Breast epithelium (tissue), 3 donors: ENCODE measurements around the gene CCDC92.

Experiments
- POLR2A ChIP-seq: fragments of 450-650 bp; IDR thresholded peaks from one replicate; pipeline ENCODE4 v1.6.1; 2016; ENCODE audit warnings: antibody characterized with exemption, mild to moderate bottlenecking, moderate library complexity
- TF ChIP-seq, protein P1 (sequence below), 3 donors: fragments of 450-650 bp; IDR thresholded peaks; one replicate each; pipeline ENCODE4 v1.5.1; 2016 to 2017; ENCODE audit warnings: antibody characterized with exemption in 3 of 3, mild to moderate bottlenecking in 3 of 3, moderate library complexity in 3 of 3

GRCh38 chr12:123936471-123936870 is 36.2 kb downstream of the CCDC92 start:
- no peak for TF ChIP-seq POLR2A
- TF ChIP-seq, protein P1, sequence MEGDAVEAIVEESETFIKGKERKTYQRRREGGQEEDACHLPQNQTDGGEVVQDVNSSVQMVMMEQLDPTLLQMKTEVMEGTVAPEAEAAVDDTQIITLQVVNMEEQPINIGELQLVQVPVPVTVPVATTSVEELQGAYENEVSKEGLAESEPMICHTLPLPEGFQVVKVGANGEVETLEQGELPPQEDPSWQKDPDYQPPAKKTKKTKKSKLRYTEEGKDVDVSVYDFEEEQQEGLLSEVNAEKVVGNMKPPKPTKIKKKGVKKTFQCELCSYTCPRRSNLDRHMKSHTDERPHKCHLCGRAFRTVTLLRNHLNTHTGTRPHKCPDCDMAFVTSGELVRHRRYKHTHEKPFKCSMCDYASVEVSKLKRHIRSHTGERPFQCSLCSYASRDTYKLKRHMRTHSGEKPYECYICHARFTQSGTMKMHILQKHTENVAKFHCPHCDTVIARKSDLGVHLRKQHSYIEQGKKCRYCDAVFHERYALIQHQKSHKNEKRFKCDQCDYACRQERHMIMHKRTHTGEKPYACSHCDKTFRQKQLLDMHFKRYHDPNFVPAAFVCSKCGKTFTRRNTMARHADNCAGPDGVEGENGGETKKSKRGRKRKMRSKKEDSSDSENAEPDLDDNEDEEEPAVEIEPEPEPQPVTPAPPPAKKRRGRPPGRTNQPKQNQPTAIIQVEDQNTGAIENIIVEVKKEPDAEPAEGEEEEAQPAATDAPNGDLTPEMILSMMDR (IDR thresholded peaks at IDR 0.05), result no peak
